GM12891 (cell line): ENCODE measurements around the gene ISG20.

Experiments
- PAX5 ChIP-seq: IDR thresholded peaks from 2 replicates; pipeline ENCODE4 v1.6.1; 2011; ENCODE audit warnings: low read length, moderate library complexity, mild to moderate bottlenecking; ENCODE audit not compliant: insufficient read depth, severe bottlenecking
- POLR2A ChIP-seq: IDR thresholded peaks from 2 replicates; pipeline ENCODE4 v1.6.1; 2011; ENCODE audit warnings: low read depth, low read length, control low read depth
- POLR2AphosphoS5 ChIP-seq: IDR thresholded peaks from 2 replicates; pipeline ENCODE4 v1.6.1; 2011; ENCODE audit warnings: low read depth, low read length, control low read depth
- POU2F2 ChIP-seq: IDR thresholded peaks from 2 replicates; pipeline ENCODE4 v1.6.1; 2011; ENCODE audit warnings: low read depth, mild to moderate bottlenecking, control low read depth, low read length, moderate library complexity
- SPI1 ChIP-seq: IDR thresholded peaks from 2 replicates; pipeline ENCODE4 v1.6.1; 2011; ENCODE audit warnings: low read depth, low read length, control low read depth
- TAF1 ChIP-seq: IDR thresholded peaks from 2 replicates; pipeline ENCODE4 v1.6.1; 2011; ENCODE audit warnings: low read depth, low read length, control low read depth

GRCh38 chr15:88646088-88646405 lies 7.2 kb downstream of the ISG20 start:
- no peak for TF ChIP-seq TAF1
- TF ChIP-seq SPI1: no peak
- no peak for TF ChIP-seq POLR2A
- TF ChIP-seq POLR2AphosphoS5: no peak
- no peak for TF ChIP-seq POU2F2
- TF ChIP-seq PAX5: no peak
